ENCODE measurements around the gene TUBG1.

DNA sequence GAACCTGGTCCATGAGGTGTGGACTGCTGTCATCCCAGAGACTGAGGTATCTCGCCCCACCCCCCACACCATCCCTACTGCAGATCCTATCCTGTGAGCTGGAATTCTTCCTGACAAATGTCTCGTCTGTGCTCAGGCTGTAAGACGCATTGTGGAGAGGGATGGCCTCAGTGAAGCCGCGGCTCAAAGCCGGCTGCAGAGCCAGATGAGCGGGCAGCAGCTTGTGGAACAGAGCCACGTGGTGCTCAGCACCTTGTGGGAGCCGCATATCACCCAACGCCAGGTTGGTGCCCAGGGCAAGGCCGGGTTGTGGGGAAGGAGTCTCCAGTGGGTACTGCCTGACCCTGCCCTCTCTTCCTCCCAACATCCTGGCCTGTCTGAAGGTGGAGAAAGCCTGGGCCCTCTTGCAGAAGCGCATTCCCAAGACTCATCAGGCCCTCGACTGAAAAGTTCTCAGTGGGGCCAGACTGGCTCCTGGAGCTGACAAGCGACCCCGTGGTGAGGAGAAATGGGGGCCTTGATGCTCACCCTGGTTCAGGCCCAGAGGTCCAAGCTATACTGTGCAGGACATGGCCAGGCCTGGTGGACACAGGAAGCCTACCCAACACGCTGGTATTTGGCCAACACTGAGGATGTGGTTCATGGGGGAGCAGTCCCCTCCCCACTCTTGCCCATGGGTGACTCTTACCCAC lies 43.8 kb upstream of the TUBG1 start:
- TF ChIP-seq, protein P1, sequence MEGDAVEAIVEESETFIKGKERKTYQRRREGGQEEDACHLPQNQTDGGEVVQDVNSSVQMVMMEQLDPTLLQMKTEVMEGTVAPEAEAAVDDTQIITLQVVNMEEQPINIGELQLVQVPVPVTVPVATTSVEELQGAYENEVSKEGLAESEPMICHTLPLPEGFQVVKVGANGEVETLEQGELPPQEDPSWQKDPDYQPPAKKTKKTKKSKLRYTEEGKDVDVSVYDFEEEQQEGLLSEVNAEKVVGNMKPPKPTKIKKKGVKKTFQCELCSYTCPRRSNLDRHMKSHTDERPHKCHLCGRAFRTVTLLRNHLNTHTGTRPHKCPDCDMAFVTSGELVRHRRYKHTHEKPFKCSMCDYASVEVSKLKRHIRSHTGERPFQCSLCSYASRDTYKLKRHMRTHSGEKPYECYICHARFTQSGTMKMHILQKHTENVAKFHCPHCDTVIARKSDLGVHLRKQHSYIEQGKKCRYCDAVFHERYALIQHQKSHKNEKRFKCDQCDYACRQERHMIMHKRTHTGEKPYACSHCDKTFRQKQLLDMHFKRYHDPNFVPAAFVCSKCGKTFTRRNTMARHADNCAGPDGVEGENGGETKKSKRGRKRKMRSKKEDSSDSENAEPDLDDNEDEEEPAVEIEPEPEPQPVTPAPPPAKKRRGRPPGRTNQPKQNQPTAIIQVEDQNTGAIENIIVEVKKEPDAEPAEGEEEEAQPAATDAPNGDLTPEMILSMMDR (IDR thresholded peaks at IDR 0.05), result no peak
- no peak for TF ChIP-seq POLR2A (IDR thresholded peaks at IDR 0.05; ENCODE audit: low read depth)
- no peak for TF ChIP-seq EP300 (IDR thresholded peaks at IDR 0.05)
- no peak for TF ChIP-seq POLR2AphosphoS5 (IDR thresholded peaks at IDR 0.05)
